Astrocyte (in vitro differentiated cells and primary cell): ENCODE results near the gene FN3K. TPM values are rescaled to one million over a fixed set of nuclear protein-coding genes. Genes with fewer than 3 reads are reported as not detected.

ENCODE experiments used
- DNase-seq: peaks from one replicate; pipeline ENCODE4 v3.0.0-alpha.2; 2010; ENCODE audit warnings: low read depth
- FAIRE-seq: peaks from 2 replicates; lab custom pipeline; 2011; peaks lifted over from hg19 to GRCh38; lab: Jason Lieb, UNC
- H2AFZ ChIP-seq: 2 replicates; pipeline ENCODE4 v1.6.0; 2012; ENCODE audit warnings: low read depth, low read length, inconsistent platforms
- H3K27ac ChIP-seq: 2 replicates; pipeline ENCODE4 v1.5.1; 2011; ENCODE audit warnings: low read depth, low read length, inconsistent platforms
- H3K27me3 ChIP-seq: 2 replicates; pipeline ENCODE4 v1.6.0; 2011; ENCODE audit warnings: low read length, inconsistent platforms; ENCODE audit not compliant: insufficient read depth
- H3K36me3 ChIP-seq: 2 replicates; pipeline ENCODE4 v1.5.1; 2011; ENCODE audit warnings: low read length, inconsistent platforms; ENCODE audit not compliant: insufficient read depth
- H3K4me1 ChIP-seq: 2 replicates; pipeline ENCODE4 v1.5.1; 2011; ENCODE audit warnings: low read length, inconsistent platforms; ENCODE audit not compliant: insufficient read depth
- H3K4me2 ChIP-seq: 2 replicates; pipeline ENCODE4 v1.6.0; 2012; ENCODE audit warnings: low read length, inconsistent platforms
- H3K4me3 ChIP-seq: 2 replicates; pipeline ENCODE4 v1.5.1; 2011; ENCODE audit warnings: low read depth, mild to moderate bottlenecking, low read length, inconsistent platforms; ENCODE audit not compliant: insufficient read depth
- H3K79me2 ChIP-seq: 2 replicates; pipeline ENCODE4 v1.6.0; 2012; ENCODE audit warnings: mild to moderate bottlenecking, low read length, inconsistent platforms; ENCODE audit not compliant: insufficient read depth
- H3K9ac ChIP-seq: 2 replicates; pipeline ENCODE4 v1.6.0; 2012; ENCODE audit warnings: mild to moderate bottlenecking, low read length, inconsistent platforms
- H3K9me3 ChIP-seq: 2 replicates; pipeline ENCODE4 v1.5.1; 2012; ENCODE audit warnings: low read depth, mild to moderate bottlenecking, low read length, inconsistent platforms; ENCODE audit not compliant: insufficient read depth
- H4K20me1 ChIP-seq: 2 replicates; pipeline ENCODE4 v1.6.0; 2012; ENCODE audit warnings: low read length, inconsistent platforms; ENCODE audit not compliant: insufficient read depth
- H3K27ac Mint-ChIP-seq: one replicate; pipeline ENCODE4 v1.8.0; 2021; ENCODE audit warnings: mild to moderate bottlenecking, mixed read lengths; ENCODE audit not compliant: unreplicated experiment
- H3K27me3 Mint-ChIP-seq: one replicate; pipeline ENCODE4 v1.8.0; 2021; ENCODE audit warnings: low read depth, mixed read lengths; ENCODE audit not compliant: unreplicated experiment
- H3K36me3 Mint-ChIP-seq: one replicate; pipeline ENCODE4 v1.8.0; 2021; ENCODE audit warnings: low read depth, mixed read lengths; ENCODE audit not compliant: unreplicated experiment
- H3K4me1 Mint-ChIP-seq: one replicate; pipeline ENCODE4 v1.8.0; 2021; ENCODE audit warnings: low read depth, mixed read lengths; ENCODE audit not compliant: unreplicated experiment
- H3K4me3 Mint-ChIP-seq: one replicate; pipeline ENCODE4 v1.8.0; 2021; ENCODE audit warnings: mild to moderate bottlenecking, moderate library complexity, mixed read lengths; ENCODE audit not compliant: unreplicated experiment
- H3K9me3 Mint-ChIP-seq: one replicate; pipeline ENCODE4 v1.8.0; 2021; ENCODE audit warnings: mild to moderate bottlenecking, mixed read lengths; ENCODE audit not compliant: unreplicated experiment
- CTCF ChIP-seq: IDR thresholded peaks from 2 replicates; pipeline ENCODE4 v1.5.1; 2011; ENCODE audit warnings: low read depth, mild to moderate bottlenecking, inconsistent platforms, low read length, moderate library complexity; ENCODE audit not compliant: insufficient read depth
- EZH2 ChIP-seq: IDR thresholded peaks from 2 replicates; pipeline ENCODE4 v1.6.1; 2012; ENCODE audit warnings: mild to moderate bottlenecking, low read length, inconsistent platforms; ENCODE audit not compliant: insufficient read depth
- total RNA-seq: library from RNA; stranded (reverse); gene quantifications from 2 replicates; pipeline ENCODE4 v1.2.1, GENCODE V29; 2021

Gene FN3K
- total RNA-seq, 1 donor from 2014 or later, result 4.1 TPM

GRCh38 chr17:82693168-82693867, 42.1 kb upstream of the FN3K start:
- no peak for FAIRE-seq
- H3K27me3 Mint-ChIP-seq, result peaks cover 3% of the 10 kb centered on the region

GRCh38 chr17:82694647-82695046, 40.8 kb upstream of the FN3K start:
- H3K27me3 ChIP-seq, result peaks cover 2% of the 10 kb centered on the region
- no peak for TF ChIP-seq CTCF
- no peak for TF ChIP-seq EZH2
- H3K9ac ChIP-seq, result no peak overlapping the region
- DNase-seq (no peak), FAIRE-seq (no peak)
- H3K36me3 ChIP-seq, result no peaks in the 10 kb centered on the region
- no peak overlapping the region for H3K27ac ChIP-seq
- H3K4me1 ChIP-seq, result peaks cover 9% of the 10 kb centered on the region
- H2AFZ ChIP-seq, result no peak overlapping the region
- Mint-ChIP-seq H3K36me3 (peaks cover 19% of the 10 kb centered on the region), H3K27ac (no peak overlapping the region), H3K9me3 (peaks cover 16% of the 10 kb centered on the region), H3K27me3 (peaks cover 5% of the 10 kb centered on the region), H3K4me3 (peak overlapping the region; percentile 54), H3K4me1 (peaks cover 4% of the 10 kb centered on the region)
- peaks cover 16% of the 10 kb centered on the region for H3K79me2 ChIP-seq
- no peak overlapping the region for H3K4me3 ChIP-seq
- no peak overlapping the region for H3K4me2 ChIP-seq
- peaks cover 19% of the 10 kb centered on the region for H4K20me1 ChIP-seq
- peaks cover 5% of the 10 kb centered on the region for H3K9me3 ChIP-seq

More at GRCh38 chr17:82693168-82693867, 42.1 kb upstream of the FN3K start:
- Histone ChIP-seq H3K4me1 (peaks cover 5% of the 10 kb centered on the region), H3K9ac (no peak overlapping the region), H3K27me3 (peaks cover 2% of the 10 kb centered on the region), H2AFZ (no peak overlapping the region), H3K9me3 (peaks cover 5% of the 10 kb centered on the region), H3K4me3 (no peak overlapping the region), H3K27ac (no peak overlapping the region), H3K4me2 (no peak overlapping the region), H3K79me2 (peaks cover 16% of the 10 kb centered on the region), H4K20me1 (peaks cover 19% of the 10 kb centered on the region), H3K36me3 (no peaks in the 10 kb centered on the region)
- Mint-ChIP-seq H3K27ac (no peak overlapping the region), H3K4me3 (no peak overlapping the region), H3K4me1 (peaks cover 4% of the 10 kb centered on the region), H3K36me3 (peaks cover 19% of the 10 kb centered on the region), H3K9me3 (peaks cover 16% of the 10 kb centered on the region)
- TF ChIP-seq CTCF, result no peak
- TF ChIP-seq EZH2, result no peak
- DNase-seq, result no peak

GRCh38 chr17:82696259-82696658, 39.2 kb upstream of the FN3K start:
- peaks cover 5% of the 10 kb centered on the region for H3K9me3 ChIP-seq
- H3K4me3 ChIP-seq, result no peak overlapping the region
- no peak overlapping the region for H3K4me2 ChIP-seq
- peaks cover 16% of the 10 kb centered on the region for H3K79me2 ChIP-seq
- H3K9ac ChIP-seq, result no peak overlapping the region
- H2AFZ ChIP-seq, result no peak overlapping the region
- peaks cover 9% of the 10 kb centered on the region for H3K27me3 Mint-ChIP-seq
- peaks cover 9% of the 10 kb centered on the region for H3K4me1 ChIP-seq
- H3K36me3 Mint-ChIP-seq, result peaks cover 15% of the 10 kb centered on the region
- peaks cover 4% of the 10 kb centered on the region for H3K4me1 Mint-ChIP-seq
- peaks cover 11% of the 10 kb centered on the region for H4K20me1 ChIP-seq
- DNase-seq (no peak), FAIRE-seq (no peak)
- H3K27me3 ChIP-seq, result peaks cover 2% of the 10 kb centered on the region
- H3K27ac Mint-ChIP-seq, result no peak overlapping the region
- no peak for TF ChIP-seq EZH2
- H3K36me3 ChIP-seq, result no peaks in the 10 kb centered on the region
- H3K9me3 Mint-ChIP-seq, result peaks cover 16% of the 10 kb centered on the region
- H3K27ac ChIP-seq, result no peak overlapping the region
- peak overlapping the region; percentile 73 for H3K4me3 Mint-ChIP-seq
